Coronary artery (tissue), 2 donors: ENCODE data around the gene AP1S3.
"Not testable (repeated sequence)": the region's sequence is repeated elsewhere in the genome, so short reads cannot be mapped to it uniquely, and the experiment has no call there.

Source experiments
- DNase-seq: peaks from one replicate; pipeline ENCODE4 v3.0.0-alpha.2; 2017; ENCODE audit warnings: low spot score
- H3K27ac ChIP-seq, 2 donors: fragments of 200-600 bp; sonication (generic); one replicate each; pipeline ENCODE4 v1.5.1; 2016 to 2019
- H3K4me3 ChIP-seq: fragments of 200-600 bp; sonication (generic); 2 replicates; pipeline ENCODE4 v1.5.1; 2016; ENCODE audit warnings: mild to moderate bottlenecking, moderate library complexity
- TF ChIP-seq, protein P1 (sequence below): fragments of 200-600 bp; sonication (generic); IDR thresholded peaks from one replicate; pipeline ENCODE4 v1.5.1; 2019; ENCODE audit warnings: antibody characterized with exemption

The AP1S3 gene

GRCh38 chr2:223805008-223805407 is 32.4 kb downstream of the AP1S3 start:
- TF ChIP-seq, protein P1, sequence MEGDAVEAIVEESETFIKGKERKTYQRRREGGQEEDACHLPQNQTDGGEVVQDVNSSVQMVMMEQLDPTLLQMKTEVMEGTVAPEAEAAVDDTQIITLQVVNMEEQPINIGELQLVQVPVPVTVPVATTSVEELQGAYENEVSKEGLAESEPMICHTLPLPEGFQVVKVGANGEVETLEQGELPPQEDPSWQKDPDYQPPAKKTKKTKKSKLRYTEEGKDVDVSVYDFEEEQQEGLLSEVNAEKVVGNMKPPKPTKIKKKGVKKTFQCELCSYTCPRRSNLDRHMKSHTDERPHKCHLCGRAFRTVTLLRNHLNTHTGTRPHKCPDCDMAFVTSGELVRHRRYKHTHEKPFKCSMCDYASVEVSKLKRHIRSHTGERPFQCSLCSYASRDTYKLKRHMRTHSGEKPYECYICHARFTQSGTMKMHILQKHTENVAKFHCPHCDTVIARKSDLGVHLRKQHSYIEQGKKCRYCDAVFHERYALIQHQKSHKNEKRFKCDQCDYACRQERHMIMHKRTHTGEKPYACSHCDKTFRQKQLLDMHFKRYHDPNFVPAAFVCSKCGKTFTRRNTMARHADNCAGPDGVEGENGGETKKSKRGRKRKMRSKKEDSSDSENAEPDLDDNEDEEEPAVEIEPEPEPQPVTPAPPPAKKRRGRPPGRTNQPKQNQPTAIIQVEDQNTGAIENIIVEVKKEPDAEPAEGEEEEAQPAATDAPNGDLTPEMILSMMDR: no peak
- DNase-seq: no peak
- Histone ChIP-seq H3K4me3 (no peak overlapping the region), H3K27ac (no peak overlapping the region)

GRCh38 chr2:223801736-223802135 is 35.6 kb downstream of the AP1S3 start:
- TF ChIP-seq, protein P1: no peak
- no peak for DNase-seq
- Histone ChIP-seq H3K27ac (no peak overlapping the region), H3K4me3 (no peak overlapping the region)

- Histone ChIP-seq H3K4me3 (no peak overlapping the region), H3K27ac (no peak overlapping the region)
- no peak for DNase-seq
- TF ChIP-seq, protein P1: no peak
Observed at GRCh38 chr2:223800908-223801307, 36.5 kb downstream of the AP1S3 start.

GRCh38 chr2:223797811-223798721 is 39.3 kb downstream of the AP1S3 start:
- H3K27ac ChIP-seq: no peak overlapping the region

GRCh38 chr2:223797037-223797436 is 40.3 kb downstream of the AP1S3 start:
- DNase-seq: no peak
- Histone ChIP-seq H3K27ac (no peak overlapping the region), H3K4me3 (no peak overlapping the region)
- TF ChIP-seq, protein P1: no peak

More at GRCh38 chr2:223797811-223798721, 39.3 kb downstream of the AP1S3 start:
- H3K4me3 ChIP-seq: no peak overlapping the region
- TF ChIP-seq, protein P1: peak; percentile 16
- DNase-seq: no peak

GRCh38 chr2:223789423-223789822 is 48.0 kb downstream of the AP1S3 start:
- TF ChIP-seq, protein P1: no peak
- H3K27ac ChIP-seq: no peak overlapping the region

DNA sequence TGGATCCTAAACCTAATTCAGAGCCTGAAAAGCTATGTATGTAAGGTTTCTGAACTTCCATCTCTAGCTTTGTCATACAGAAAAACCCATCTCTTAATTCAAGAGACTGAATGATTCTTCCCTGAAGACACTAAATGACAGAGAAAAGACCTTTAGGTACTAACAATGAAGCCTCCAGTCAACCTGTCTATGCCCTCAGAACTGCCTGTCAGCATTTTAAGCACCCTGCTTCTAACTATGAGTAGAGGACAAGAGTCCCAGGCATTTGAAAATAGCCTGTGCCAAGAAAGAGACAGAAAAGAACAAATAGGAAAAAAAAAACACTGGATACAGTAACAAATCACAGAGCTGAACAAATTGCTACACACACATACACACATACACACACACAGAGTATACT is 48.6 kb downstream of the AP1S3 start:
- TF ChIP-seq, protein P1: no peak
- Histone ChIP-seq H3K27ac (no peak overlapping the region), H3K4me3 (no peak overlapping the region)
- DNase-seq: no peak

More at GRCh38 chr2:223789423-223789822, 48.0 kb downstream of the AP1S3 start:
- no peak for DNase-seq
- no peak overlapping the region for H3K4me3 ChIP-seq

- not testable (repeated sequence) for H3K4me3 ChIP-seq, H3K27ac ChIP-seq, DNase-seq
Observed at GRCh38 chr2:223788106-223788505, 49.3 kb downstream of the AP1S3 start.
